ENCODE data around the gene TRAPPC14.
"Not testable (repeated sequence)": the region's sequence is repeated elsewhere in the genome, so short reads cannot be mapped to it uniquely, and the experiment has no call there.

TRAPPC14 gene

GRCh38 chr7:100132126-100132525 lies 26.4 kb downstream of the TRAPPC14 start:
- peaks cover 28% of the 10 kb centered on the region for H3K27me3 ChIP-seq (ENCODE audit: control insufficient read depth, insufficient read depth, low read length, poor library complexity, severe bottlenecking)
- H3K4me3 ChIP-seq (ENCODE audit: insufficient read depth, low read depth, low read length) = no peak overlapping the region
- WGBS, 2 experiments = 71 to 86% methylated on average over 7 of the region's 7 CpGs
- H3K36me3 ChIP-seq (ENCODE audit: control insufficient read depth, insufficient read depth, low read length) = no peaks in the 10 kb centered on the region
- no peaks in the 10 kb centered on the region for H3K9me3 ChIP-seq (ENCODE audit: control insufficient read depth, low read length)
- peaks cover 7% of the 10 kb centered on the region for H3K4me1 ChIP-seq (ENCODE audit: control insufficient read depth, insufficient read depth, low read length)
- no peak overlapping the region for H3K27ac ChIP-seq (ENCODE audit: insufficient read depth, low read depth, low read length, poor library complexity, severe bottlenecking)

GRCh38 chr7:100130608-100131453 lies 27.7 kb downstream of the TRAPPC14 start:
- H3K9me3 ChIP-seq (ENCODE audit: control insufficient read depth, low read length) = no peaks in the 10 kb centered on the region
- H3K4me1 ChIP-seq (ENCODE audit: control insufficient read depth, insufficient read depth, low read length) = peaks cover 7% of the 10 kb centered on the region
- no peak overlapping the region for H3K27ac ChIP-seq (ENCODE audit: insufficient read depth, low read depth, low read length, poor library complexity, severe bottlenecking)
- H3K36me3 ChIP-seq (ENCODE audit: control insufficient read depth, insufficient read depth, low read length) = no peaks in the 10 kb centered on the region
- no peak overlapping the region for H3K4me3 ChIP-seq (ENCODE audit: insufficient read depth, low read depth, low read length)
- H3K27me3 ChIP-seq (ENCODE audit: control insufficient read depth, insufficient read depth, low read length, poor library complexity, severe bottlenecking) = peaks cover 28% of the 10 kb centered on the region
- 15% methylated on average over 24 of the region's 24 CpGs for WGBS, 2 experiments

GRCh38 chr7:100130220-100130607 lies 28.3 kb downstream of the TRAPPC14 start:
- not testable (repeated sequence) for H3K36me3 ChIP-seq (ENCODE audit: control insufficient read depth, insufficient read depth, low read length); H3K4me3 ChIP-seq (ENCODE audit: insufficient read depth, low read depth, low read length); H3K27ac ChIP-seq (ENCODE audit: insufficient read depth, low read depth, low read length, poor library complexity, severe bottlenecking); H3K4me1 ChIP-seq (ENCODE audit: control insufficient read depth, insufficient read depth, low read length); H3K9me3 ChIP-seq (ENCODE audit: control insufficient read depth, low read length)
- H3K27me3 ChIP-seq (ENCODE audit: control insufficient read depth, insufficient read depth, low read length, poor library complexity, severe bottlenecking) = peaks cover 28% of the 10 kb centered on the region
- 88 to 89% methylated on average over 1 of the region's 1 CpG for WGBS, 2 experiments

- Histone ChIP-seq H3K27me3 (ENCODE audit: control insufficient read depth, insufficient read depth, low read length, poor library complexity, severe bottlenecking) (peaks cover 28% of the 10 kb centered on the region), H3K36me3 (ENCODE audit: control insufficient read depth, insufficient read depth, low read length) (no peaks in the 10 kb centered on the region), H3K9me3 (ENCODE audit: control insufficient read depth, low read length) (no peaks in the 10 kb centered on the region), H3K27ac (ENCODE audit: insufficient read depth, low read depth, low read length, poor library complexity, severe bottlenecking) (no peak overlapping the region), H3K4me3 (ENCODE audit: insufficient read depth, low read depth, low read length) (no peak overlapping the region), H3K4me1 (ENCODE audit: control insufficient read depth, insufficient read depth, low read length) (peaks cover 7% of the 10 kb centered on the region)
- 60 to 78% methylated on average over 1 of the region's 1 CpG for WGBS, 2 experiments
These were observed 29.9 kb downstream of the TRAPPC14 start for GRCh38 chr7:100128637-100128963.

- peaks cover 7% of the 10 kb centered on the region for H3K4me1 ChIP-seq (ENCODE audit: control insufficient read depth, insufficient read depth, low read length)
- 6 to 8% methylated on average over 37 of the region's 37 CpGs for WGBS, 2 experiments
- H3K36me3 ChIP-seq (ENCODE audit: control insufficient read depth, insufficient read depth, low read length) = no peaks in the 10 kb centered on the region
- peaks cover 28% of the 10 kb centered on the region for H3K27me3 ChIP-seq (ENCODE audit: control insufficient read depth, insufficient read depth, low read length, poor library complexity, severe bottlenecking)
- peak overlapping the region; percentile 58 for H3K4me3 ChIP-seq (ENCODE audit: insufficient read depth, low read depth, low read length)
- H3K27ac ChIP-seq (ENCODE audit: insufficient read depth, low read depth, low read length, poor library complexity, severe bottlenecking) = no peak overlapping the region
- H3K9me3 ChIP-seq (ENCODE audit: control insufficient read depth, low read length) = no peaks in the 10 kb centered on the region
These were observed 30.5 kb downstream of the TRAPPC14 start for GRCh38 chr7:100127866-100128636.

GRCh38 chr7:100126931-100127865 lies 31.3 kb downstream of the TRAPPC14 start, which contains the start of gene MBLAC1:
Gene MBLAC1 (plus strand): TSS chr7:100126967. CDS start chr7:100127396, 429 bp downstream.
- 1% methylated on average over 85 of the region's 85 CpGs for WGBS, 2 experiments
- Histone ChIP-seq H3K9me3 (ENCODE audit: control insufficient read depth, low read length) (no peaks in the 10 kb centered on the region), H3K4me1 (ENCODE audit: control insufficient read depth, insufficient read depth, low read length) (peaks cover 7% of the 10 kb centered on the region), H3K27me3 (ENCODE audit: control insufficient read depth, insufficient read depth, low read length, poor library complexity, severe bottlenecking) (peaks cover 28% of the 10 kb centered on the region), H3K36me3 (ENCODE audit: control insufficient read depth, insufficient read depth, low read length) (no peaks in the 10 kb centered on the region), H3K4me3 (ENCODE audit: insufficient read depth, low read depth, low read length) (peak within 1 kb of the TSS; percentile 58), H3K27ac (ENCODE audit: insufficient read depth, low read depth, low read length, poor library complexity, severe bottlenecking) (peak within 1 kb of the TSS; percentile 82)

GRCh38 chr7:100126239-100126930 lies 32.1 kb downstream of the TRAPPC14 start:
- Histone ChIP-seq H3K4me1 (ENCODE audit: control insufficient read depth, insufficient read depth, low read length) (peaks cover 7% of the 10 kb centered on the region), H3K4me3 (ENCODE audit: insufficient read depth, low read depth, low read length) (peak overlapping the region; percentile 58), H3K9me3 (ENCODE audit: control insufficient read depth, low read length) (no peaks in the 10 kb centered on the region), H3K27ac (ENCODE audit: insufficient read depth, low read depth, low read length, poor library complexity, severe bottlenecking) (peak overlapping the region; percentile 82), H3K36me3 (ENCODE audit: control insufficient read depth, insufficient read depth, low read length) (no peaks in the 10 kb centered on the region), H3K27me3 (ENCODE audit: control insufficient read depth, insufficient read depth, low read length, poor library complexity, severe bottlenecking) (peaks cover 28% of the 10 kb centered on the region)
- 23 to 24% methylated on average over 29 of the region's 29 CpGs for WGBS, 2 experiments

GRCh38 chr7:100124301-100125230 lies 34.0 kb downstream of the TRAPPC14 start:
- Histone ChIP-seq H3K9me3 (ENCODE audit: control insufficient read depth, low read length) (no peaks in the 10 kb centered on the region), H3K27me3 (ENCODE audit: control insufficient read depth, insufficient read depth, low read length, poor library complexity, severe bottlenecking) (peaks cover 22% of the 10 kb centered on the region), H3K27ac (ENCODE audit: insufficient read depth, low read depth, low read length, poor library complexity, severe bottlenecking) (no peak overlapping the region), H3K4me1 (ENCODE audit: control insufficient read depth, insufficient read depth, low read length) (peaks cover 10% of the 10 kb centered on the region), H3K36me3 (ENCODE audit: control insufficient read depth, insufficient read depth, low read length) (no peaks in the 10 kb centered on the region), H3K4me3 (ENCODE audit: insufficient read depth, low read depth, low read length) (no peak overlapping the region)
- 96 to 98% methylated on average over 4 of the region's 4 CpGs for WGBS, 2 experiments

GRCh38 chr7:100122568-100122967 lies 36.0 kb downstream of the TRAPPC14 start:
- H3K4me3 ChIP-seq (ENCODE audit: insufficient read depth, low read depth, low read length) = no peak overlapping the region
- H3K27ac ChIP-seq (ENCODE audit: insufficient read depth, low read depth, low read length, poor library complexity, severe bottlenecking) = no peak overlapping the region
- no peaks in the 10 kb centered on the region for H3K9me3 ChIP-seq (ENCODE audit: control insufficient read depth, low read length)
- 91 to 100% methylated on average over 1 of the region's 1 CpG for WGBS, 2 experiments
- peaks cover 3% of the 10 kb centered on the region for H3K4me1 ChIP-seq (ENCODE audit: control insufficient read depth, insufficient read depth, low read length)
- H3K27me3 ChIP-seq (ENCODE audit: control insufficient read depth, insufficient read depth, low read length, poor library complexity, severe bottlenecking) = peaks cover 3% of the 10 kb centered on the region
- H3K36me3 ChIP-seq (ENCODE audit: control insufficient read depth, insufficient read depth, low read length) = no peaks in the 10 kb centered on the region

Measured in ectodermal cell (in vitro differentiated cells).